ENCODE measurements around the gene TXNDC11.
A peak's percentile ranks its signal among the peaks of the same experiment; 100 is the strongest.

Gene TXNDC11

GRCh38 chr16:11673091-11674000 is 69.3 kb downstream of the TXNDC11 start:
- no peak for DNase-seq

DNA sequence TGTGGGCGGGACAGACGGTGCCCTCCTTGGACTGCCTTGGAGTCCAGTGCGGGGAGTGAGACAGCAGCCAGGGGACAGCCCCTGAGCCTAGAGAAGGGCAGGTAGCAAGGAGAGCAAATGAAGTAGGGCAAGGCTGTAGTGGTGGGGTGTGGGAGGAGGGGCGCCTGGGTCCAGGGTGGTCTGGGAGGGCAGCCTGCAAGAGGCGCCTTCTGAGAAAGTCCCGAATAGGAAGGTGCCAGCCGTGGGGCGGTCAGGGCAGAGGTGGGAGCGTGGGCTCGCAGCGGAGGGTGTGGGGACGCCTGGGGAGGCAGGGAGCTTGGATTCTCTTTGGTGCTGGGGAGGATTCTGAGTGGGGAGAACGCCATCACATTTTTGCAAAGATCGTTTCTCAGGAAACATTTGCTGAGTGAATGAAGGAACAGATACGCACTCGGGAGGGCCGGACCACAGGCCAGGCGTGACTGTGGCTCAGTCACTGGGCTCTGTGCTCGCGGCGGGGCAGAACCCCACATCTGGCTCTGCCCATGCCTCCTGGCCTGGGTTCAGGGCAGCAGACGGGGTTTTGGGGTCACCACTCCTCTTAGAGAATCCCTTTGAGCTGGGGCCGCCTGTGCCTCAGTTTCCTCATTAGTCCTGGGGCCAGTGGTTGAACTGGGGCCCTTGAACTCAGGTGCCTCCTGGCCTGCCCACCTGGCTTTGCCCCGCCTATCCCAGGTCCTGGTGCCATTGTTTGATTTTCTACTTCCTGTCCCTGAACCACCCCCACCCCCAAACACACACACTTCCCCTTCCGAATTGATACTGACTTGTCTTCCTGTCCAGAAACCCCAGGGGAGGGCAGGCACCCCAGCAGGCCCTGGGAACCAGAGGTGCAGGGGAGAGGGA is 70.2 kb downstream of the TXNDC11 start:
- peak; percentile 26 to 35 for DNase-seq

DNA sequence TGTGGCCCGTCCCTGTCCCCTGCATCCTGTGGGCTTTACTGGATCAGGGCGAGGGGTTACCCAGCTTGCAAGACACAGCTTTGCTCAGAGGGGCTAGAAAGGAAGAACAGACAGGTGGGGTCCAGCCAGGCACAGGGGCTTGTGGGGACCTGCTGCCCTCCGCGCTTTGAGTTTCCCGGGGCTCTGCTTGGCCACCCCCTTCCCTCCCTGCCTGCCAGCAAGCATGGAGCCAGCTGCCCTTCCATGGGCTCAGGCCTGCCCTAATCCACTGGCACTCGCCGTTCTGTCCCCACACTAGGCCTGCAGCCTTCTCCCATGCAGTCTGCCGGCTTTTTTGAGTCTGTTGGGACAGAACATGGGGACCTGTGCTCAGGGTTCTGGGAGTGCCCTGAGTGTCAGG is 71.0 kb downstream of the TXNDC11 start:
- no peak for DNase-seq

GRCh38 chr16:11671271-11671670 is 71.4 kb downstream of the TXNDC11 start:
- no peak for DNase-seq

DNA sequence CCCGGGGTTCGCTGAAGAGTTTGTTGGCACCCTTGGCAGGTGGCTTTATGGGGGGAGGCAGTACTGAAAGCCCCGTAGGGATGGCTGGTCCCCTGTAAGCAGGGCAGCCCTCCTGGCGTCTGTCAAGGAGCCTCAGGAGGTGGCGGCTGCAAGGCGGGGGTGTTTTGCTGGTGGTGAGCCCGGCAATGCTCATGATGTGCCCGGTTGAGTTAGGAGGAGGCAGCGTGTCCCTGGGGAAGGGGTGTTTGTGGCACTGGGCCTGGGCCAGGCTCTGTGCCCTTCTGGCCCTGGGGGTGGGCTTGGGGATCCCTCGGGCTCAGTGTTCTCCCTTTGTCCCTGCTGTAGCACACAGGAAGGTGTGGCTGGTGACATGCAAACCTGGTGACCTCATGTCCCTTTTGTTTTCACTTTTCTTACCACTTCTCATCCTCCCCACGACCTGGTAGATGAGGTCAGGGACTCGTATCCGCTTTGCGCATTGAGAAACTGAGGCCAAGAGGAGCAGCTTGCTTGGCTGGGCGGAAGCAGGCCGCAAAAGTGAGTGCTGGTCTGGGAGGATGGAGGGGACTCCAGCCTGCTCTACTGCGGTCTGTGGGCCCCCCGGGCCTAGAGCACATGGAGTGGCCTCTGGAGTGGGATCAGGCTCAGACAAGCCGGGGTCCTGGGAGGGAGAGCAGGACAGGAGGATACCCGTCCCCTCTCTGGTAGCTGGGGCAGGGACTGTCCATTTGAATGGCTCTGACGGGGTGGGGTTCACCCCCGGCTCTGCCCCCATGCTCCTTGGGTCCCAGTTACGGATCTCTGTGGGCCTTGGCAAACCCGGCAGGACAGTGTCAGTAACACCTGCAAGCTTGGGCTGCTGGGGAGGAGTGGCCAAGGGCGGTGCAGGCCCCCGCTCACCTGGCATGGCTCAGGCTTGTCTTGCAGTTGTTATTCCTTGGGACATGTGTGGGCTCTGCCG is 72.2 kb downstream of the TXNDC11 start:
- no peak for DNase-seq

GRCh38 chr16:11669380-11670146 is 73.1 kb downstream of the TXNDC11 start:
- peak; percentile 94 to 96 for DNase-seq

- DNase-seq, result peak in 1 of 2 donors; percentile 28
Measured at GRCh38 chr16:11668623-11669379, 73.9 kb downstream of the TXNDC11 start.

- peak; percentile 88 to 93 for DNase-seq
Measured at GRCh38 chr16:11667824-11668622, 74.6 kb downstream of the TXNDC11 start, which contains the start of gene SNN. TSS of gene SNN (plus strand) at chr16:11668455. CDS start at chr16:11676060, 7,605 bp downstream.

GRCh38 chr16:11667221-11667823 is 75.3 kb downstream of the TXNDC11 start:
- DNase-seq, result no peak

GRCh38 chr16:11666103-11667055 is 76.3 kb downstream of the TXNDC11 start:
- DNase-seq, result no peak

GRCh38 chr16:11665071-11665491 is 77.6 kb downstream of the TXNDC11 start:
- DNase-seq, result no peak

DNA sequence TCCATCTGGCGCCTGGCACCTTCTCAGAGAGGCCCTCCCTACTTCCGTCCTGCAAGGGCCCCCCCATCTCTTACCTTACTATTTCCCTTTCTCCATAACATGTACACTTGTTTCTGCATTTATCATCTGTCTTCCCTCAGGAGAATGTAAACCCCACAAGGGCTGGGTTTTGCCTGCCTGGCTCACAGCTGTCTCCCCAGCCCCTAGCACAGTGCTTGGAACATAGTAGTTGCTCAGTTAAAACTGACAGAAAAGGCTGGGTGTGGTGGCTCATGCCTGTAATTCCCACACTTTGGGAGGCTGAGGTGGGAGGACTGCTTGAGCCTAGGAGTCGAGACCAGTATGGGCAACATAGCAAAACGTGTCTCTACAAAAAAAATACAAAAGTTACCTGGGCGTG is 80.1 kb downstream of the TXNDC11 start:
- no peak for DNase-seq

GRCh38 chr16:11660565-11660964 is 82.1 kb downstream of the TXNDC11 start:
- no peak for DNase-seq

DNA sequence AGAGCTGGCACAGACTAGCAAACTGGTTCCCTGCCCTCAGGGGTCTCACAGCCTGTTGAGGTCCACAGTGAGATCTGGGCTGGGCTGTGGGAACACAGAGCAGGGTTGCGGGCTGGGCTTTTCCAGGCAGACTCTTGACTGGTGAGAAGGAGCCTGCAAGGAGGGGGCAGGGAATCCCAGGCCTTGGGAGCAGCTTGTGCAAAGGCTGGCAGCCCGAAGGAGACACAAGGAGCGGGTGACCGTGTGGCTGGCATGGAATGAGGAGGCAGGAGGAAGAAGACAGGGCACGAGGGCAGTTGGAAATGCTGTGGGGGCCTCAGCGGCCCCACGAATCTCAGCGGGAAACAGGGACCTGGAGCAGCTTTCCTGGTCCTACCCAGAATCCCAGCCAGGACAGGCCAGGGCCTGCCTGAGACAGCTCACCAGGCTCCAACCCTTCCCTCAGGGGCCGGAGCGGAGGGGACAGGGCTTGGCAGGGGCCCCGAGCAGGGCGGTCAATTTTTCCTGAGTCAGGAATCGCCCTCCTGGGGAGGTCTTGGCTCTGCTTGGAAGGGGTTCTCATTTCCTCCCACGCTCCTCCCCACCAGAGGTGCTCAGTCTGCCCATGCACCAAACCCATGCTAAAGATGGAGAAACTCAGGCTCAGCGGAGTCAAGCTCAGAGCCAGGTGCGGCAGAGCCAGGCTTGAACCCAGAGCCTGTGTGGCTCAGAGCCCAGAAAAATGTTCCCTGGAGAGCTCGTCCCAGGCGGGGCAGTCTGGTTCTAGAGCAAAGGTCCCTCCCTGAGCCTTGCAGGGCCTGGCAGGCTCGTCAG is 83.6 kb downstream of the TXNDC11 start:
- DNase-seq, result no peak

GRCh38 chr16:11657556-11657955 is 85.1 kb downstream of the TXNDC11 start:
- no peak for DNase-seq

GRCh38 chr16:11655655-11656054 is 87.0 kb downstream of the TXNDC11 start:
- no peak for DNase-seq

- no peak for DNase-seq
Measured at GRCh38 chr16:11651796-11652195, 90.9 kb downstream of the TXNDC11 start.
